ENCODE measurements around the gene ZNF561. TPM values are rescaled to one million over a fixed set of nuclear protein-coding genes. Genes with fewer than 3 reads are reported as not detected.
A peak's percentile ranks its signal among the peaks of the same experiment; 100 is the strongest.

ZNF561 gene
- total and polyA plus RNA-seq, 10 of the 15 experiments (the other 5 are each of a cell fraction or from before 2014, with no cell fraction given): 12.8 to 38.2 (median 22.2) TPM

GRCh38 chr19:9584073-9584833 lies 36.8 kb downstream of the ZNF561 start, which contains the start of gene ZNF121 (continued):
- 0 out of 2 replicates have a peak, but pooled peaks have one; percentile 58 for TF ChIP-seq MLLT1 (IDR thresholded peaks at IDR 0.05)
- TF ChIP-seq PML (IDR thresholded peaks at IDR 0.05; ENCODE audit: low read length): peak; percentile 76; the same call in 1 of the 2 replicates
- TF ChIP-seq CREB1 (IDR thresholded peaks at IDR 0.05; ENCODE audit: low read depth): peak; percentile 93
- no peak for TF ChIP-seq BCL3 (IDR thresholded peaks at IDR 0.05; ENCODE audit: borderline replicate concordance, insufficient read depth, low read depth, low read length, poor library complexity, severe bottlenecking)
- no peak for TF ChIP-seq NFXL1 (IDR thresholded peaks at IDR 0.05; ENCODE audit: borderline replicate concordance)
- TF ChIP-seq ZNF687 (IDR thresholded peaks at IDR 0.05): peak; percentile 53
- TF ChIP-seq MYC (IDR thresholded peaks at IDR 0.05; ENCODE audit: insufficient read depth, insufficient read length, insufficient replicate concordance, low read length, severe bottlenecking): peak; percentile 98
- TF ChIP-seq BACH1 (IDR thresholded peaks at IDR 0.05; ENCODE audit: borderline replicate concordance): no peak
- peak; percentile 25; the same call in 1 of the 2 replicates for TF ChIP-seq NR2F1 (conservative IDR thresholded peaks at IDR 0.05)
- TF ChIP-seq SIN3A (IDR thresholded peaks at IDR 0.05; ENCODE audit: low read depth, low read length): peak; percentile 81; the same call in 1 of the 2 replicates
- peak in 1 of 2 experiments; percentile 49; a peak in 1 of 4 replicates for TF ChIP-seq ETV6 (conservative IDR thresholded peaks at IDR 0.05 in 1 of 2, IDR thresholded peaks at IDR 0.05 in 1 of 2; ENCODE audit: borderline replicate concordance in 1 of 2, low read depth in 1 of 2)
- peak; percentile 88 for TF ChIP-seq GABPA (IDR thresholded peaks at IDR 0.05; ENCODE audit: low read depth)
- peak; percentile 98 for TF ChIP-seq POLR2A (IDR thresholded peaks at IDR 0.05; ENCODE audit: low read depth, low read length)
- 0 out of 2 replicates have a peak, but pooled peaks have one; percentile 20 for TF ChIP-seq ZNF217 (IDR thresholded peaks at IDR 0.05)
- no peak for TF ChIP-seq IRF3 (IDR thresholded peaks at IDR 0.05)
- TF ChIP-seq TCF7 (IDR thresholded peaks at IDR 0.05; ENCODE audit: borderline replicate concordance): no peak
- TF ChIP-seq NR2C1 (IDR thresholded peaks at IDR 0.05): no peak; the same call in 1 of the 2 replicates
- 0 out of 2 replicates have a peak, but pooled peaks have one; percentile 59 for TF ChIP-seq RCOR1 (conservative IDR thresholded peaks at IDR 0.05; ENCODE audit: low read depth, low read length)
- no peak for TF ChIP-seq ZBTB33 (IDR thresholded peaks at IDR 0.05)

All from GM12878 (cell line).